ENCODE results near the gene CMPK2. TPM values are rescaled to one million over a fixed set of nuclear protein-coding genes. Genes with fewer than 3 reads are reported as not detected.

CMPK2 gene
- total and polyA plus RNA-seq, 2 donors (not counting 1 experiment from before 2014, with no cell fraction given), result 0.33 to 0.52 TPM

DNA sequence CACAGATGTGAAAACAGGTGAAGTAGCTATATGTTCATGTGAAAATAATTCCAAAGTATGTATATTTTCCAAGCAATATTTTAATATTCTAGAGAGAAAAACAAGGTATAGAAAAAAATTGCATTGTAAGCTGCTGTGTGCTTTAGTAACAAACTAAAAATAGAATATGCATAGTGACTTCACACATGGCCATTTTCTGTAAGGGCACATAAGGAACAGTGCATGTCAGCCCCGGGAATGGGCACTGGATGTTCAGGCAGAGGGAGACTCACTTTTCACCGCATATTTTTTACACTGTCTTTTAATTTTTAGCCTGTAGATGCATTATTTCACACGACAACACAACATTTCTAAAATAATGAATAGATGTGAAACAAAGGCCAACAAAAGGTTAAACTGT, 46.0 kb downstream of the CMPK2 start:
- no peaks in the 10 kb centered on the region for H3K79me2 ChIP-seq (ENCODE audit: control insufficient read depth, insufficient read depth, low read length)
- no peak for DNase-seq (ENCODE audit: low read depth in 2 of 2)
- H3K9me3 ChIP-seq (ENCODE audit: control insufficient read depth, insufficient read depth, low read depth, low read length), result no peaks in the 10 kb centered on the region
- H3K27me3 ChIP-seq (ENCODE audit: control insufficient read depth, insufficient read depth, low read length), result no peaks in the 10 kb centered on the region
- TF ChIP-seq, protein P1, sequence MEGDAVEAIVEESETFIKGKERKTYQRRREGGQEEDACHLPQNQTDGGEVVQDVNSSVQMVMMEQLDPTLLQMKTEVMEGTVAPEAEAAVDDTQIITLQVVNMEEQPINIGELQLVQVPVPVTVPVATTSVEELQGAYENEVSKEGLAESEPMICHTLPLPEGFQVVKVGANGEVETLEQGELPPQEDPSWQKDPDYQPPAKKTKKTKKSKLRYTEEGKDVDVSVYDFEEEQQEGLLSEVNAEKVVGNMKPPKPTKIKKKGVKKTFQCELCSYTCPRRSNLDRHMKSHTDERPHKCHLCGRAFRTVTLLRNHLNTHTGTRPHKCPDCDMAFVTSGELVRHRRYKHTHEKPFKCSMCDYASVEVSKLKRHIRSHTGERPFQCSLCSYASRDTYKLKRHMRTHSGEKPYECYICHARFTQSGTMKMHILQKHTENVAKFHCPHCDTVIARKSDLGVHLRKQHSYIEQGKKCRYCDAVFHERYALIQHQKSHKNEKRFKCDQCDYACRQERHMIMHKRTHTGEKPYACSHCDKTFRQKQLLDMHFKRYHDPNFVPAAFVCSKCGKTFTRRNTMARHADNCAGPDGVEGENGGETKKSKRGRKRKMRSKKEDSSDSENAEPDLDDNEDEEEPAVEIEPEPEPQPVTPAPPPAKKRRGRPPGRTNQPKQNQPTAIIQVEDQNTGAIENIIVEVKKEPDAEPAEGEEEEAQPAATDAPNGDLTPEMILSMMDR (conservative IDR thresholded peaks at IDR 0.05 in 1 of 2, IDR thresholded peaks at IDR 0.05 in 1 of 2; ENCODE audit: low read depth in 1 of 2, low read length in 2 of 2), result no peak
- TF ChIP-seq EZH2 (IDR thresholded peaks at IDR 0.05; ENCODE audit: low read length, missing control alignments), result no peak
- H3K9ac ChIP-seq (ENCODE audit: insufficient read depth, low read length), result no peak overlapping the region
- no peaks in the 10 kb centered on the region for H3K36me3 ChIP-seq (ENCODE audit: control insufficient read depth, insufficient read depth, low read length)
- H3K27ac ChIP-seq (ENCODE audit: insufficient read depth, low read length), result no peak overlapping the region
- no peak overlapping the region for H3K4me3 ChIP-seq (replicated peaks in 1 of 4; ENCODE audit: control extremely low read depth in 1 of 4, insufficient read depth in 1 of 4, low read depth in 3 of 4, low read length in 4 of 4)
- no peak overlapping the region for H2AFZ ChIP-seq (ENCODE audit: low read length)
- peaks cover 5% of the 10 kb centered on the region for H3K4me1 ChIP-seq (ENCODE audit: control insufficient read depth, extremely low read depth, insufficient read depth, low read length)
- no peak overlapping the region for H3K4me2 ChIP-seq (ENCODE audit: extremely low read depth, insufficient read depth, low read length)
- H4K20me1 ChIP-seq (ENCODE audit: control insufficient read depth, extremely low read depth, insufficient read depth, low read length), result no peaks in the 10 kb centered on the region

DNA sequence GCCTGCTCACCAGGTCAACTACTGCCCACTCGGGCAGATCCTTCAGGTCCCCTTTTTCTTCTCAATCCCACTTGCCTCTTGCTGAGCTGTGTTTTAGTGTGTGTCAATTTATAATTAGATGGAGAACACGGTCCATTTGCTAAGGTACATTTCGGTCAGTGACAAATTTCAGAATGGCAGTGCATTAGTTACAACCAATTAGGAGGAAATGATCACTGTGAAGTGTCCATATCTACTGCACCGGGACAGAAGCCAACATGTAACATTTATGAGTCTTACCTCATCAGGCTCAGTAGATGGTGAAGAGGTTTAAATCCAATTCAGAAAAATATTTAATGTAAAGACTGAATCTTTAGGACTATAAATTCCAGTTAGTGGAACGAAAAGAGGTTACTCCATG, 47.7 kb downstream of the CMPK2 start:
- Histone ChIP-seq H2AFZ (ENCODE audit: low read length) (no peak overlapping the region), H3K27me3 (ENCODE audit: control insufficient read depth, insufficient read depth, low read length) (no peaks in the 10 kb centered on the region), H3K9ac (ENCODE audit: insufficient read depth, low read length) (no peak overlapping the region), H3K4me2 (ENCODE audit: extremely low read depth, insufficient read depth, low read length) (no peak overlapping the region), H3K36me3 (ENCODE audit: control insufficient read depth, insufficient read depth, low read length) (no peaks in the 10 kb centered on the region), H3K9me3 (ENCODE audit: control insufficient read depth, insufficient read depth, low read depth, low read length) (no peaks in the 10 kb centered on the region), H3K4me1 (ENCODE audit: control insufficient read depth, extremely low read depth, insufficient read depth, low read length) (peaks cover 2% of the 10 kb centered on the region), H4K20me1 (ENCODE audit: control insufficient read depth, extremely low read depth, insufficient read depth, low read length) (no peaks in the 10 kb centered on the region), H3K4me3 (replicated peaks in 1 of 4; ENCODE audit: control extremely low read depth in 1 of 4, insufficient read depth in 1 of 4, low read depth in 3 of 4, low read length in 4 of 4) (no peak overlapping the region), H3K79me2 (ENCODE audit: control insufficient read depth, insufficient read depth, low read length) (no peaks in the 10 kb centered on the region), H3K27ac (ENCODE audit: insufficient read depth, low read length) (no peak overlapping the region)
- no peak for DNase-seq (ENCODE audit: low read depth in 2 of 2)
- no peak for TF ChIP-seq EZH2 (IDR thresholded peaks at IDR 0.05; ENCODE audit: low read length, missing control alignments)
- TF ChIP-seq, protein P1 (conservative IDR thresholded peaks at IDR 0.05 in 1 of 2, IDR thresholded peaks at IDR 0.05 in 1 of 2; ENCODE audit: low read depth in 1 of 2, low read length in 2 of 2), result no peak

DNA sequence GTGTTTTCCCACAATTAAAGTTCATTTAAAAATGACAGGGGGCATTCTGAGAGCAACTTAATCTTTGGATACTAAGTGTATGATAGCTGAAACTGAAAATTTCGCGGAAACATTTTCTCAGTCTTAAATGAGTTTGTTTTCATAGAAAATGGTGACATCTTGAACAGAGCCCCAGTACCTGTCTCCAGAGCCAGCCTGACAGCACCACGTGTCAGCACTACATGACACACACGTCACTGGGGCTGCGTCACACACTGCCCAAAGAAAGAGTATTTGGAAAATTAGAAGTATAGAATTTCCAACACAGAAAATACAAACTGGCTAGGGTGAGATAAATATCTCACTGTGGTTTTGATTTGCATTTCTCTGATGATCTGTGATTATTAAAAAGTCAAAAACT, 50.8 kb downstream of the CMPK2 start:
- no peak for TF ChIP-seq EZH2 (IDR thresholded peaks at IDR 0.05; ENCODE audit: low read length, missing control alignments)
- TF ChIP-seq, protein P1 (conservative IDR thresholded peaks at IDR 0.05 in 1 of 2, IDR thresholded peaks at IDR 0.05 in 1 of 2; ENCODE audit: low read depth in 1 of 2, low read length in 2 of 2), result no peak
- H3K36me3 ChIP-seq (ENCODE audit: control insufficient read depth, insufficient read depth, low read length), result no peaks in the 10 kb centered on the region
- H3K27me3 ChIP-seq (ENCODE audit: control insufficient read depth, insufficient read depth, low read length), result no peaks in the 10 kb centered on the region
- H3K9me3 ChIP-seq (ENCODE audit: control insufficient read depth, insufficient read depth, low read depth, low read length), result no peaks in the 10 kb centered on the region
- no peak overlapping the region for H3K4me3 ChIP-seq (replicated peaks in 1 of 4; ENCODE audit: control extremely low read depth in 1 of 4, insufficient read depth in 1 of 4, low read depth in 3 of 4, low read length in 4 of 4)
- no peak overlapping the region for H3K27ac ChIP-seq (ENCODE audit: insufficient read depth, low read length)
- no peak overlapping the region for H3K4me2 ChIP-seq (ENCODE audit: extremely low read depth, insufficient read depth, low read length)
- DNase-seq (ENCODE audit: low read depth in 2 of 2), result no peak
- no peaks in the 10 kb centered on the region for H3K4me1 ChIP-seq (ENCODE audit: control insufficient read depth, extremely low read depth, insufficient read depth, low read length)
- H2AFZ ChIP-seq (ENCODE audit: low read length), result no peak overlapping the region
- no peaks in the 10 kb centered on the region for H3K79me2 ChIP-seq (ENCODE audit: control insufficient read depth, insufficient read depth, low read length)
- H4K20me1 ChIP-seq (ENCODE audit: control insufficient read depth, extremely low read depth, insufficient read depth, low read length), result no peaks in the 10 kb centered on the region
- no peak overlapping the region for H3K9ac ChIP-seq (ENCODE audit: insufficient read depth, low read length)
